GM12873 (cell line): ENCODE data around the gene CTRB2.

Source experiments
- CTCF ChIP-seq: IDR thresholded peaks from 2 replicates; pipeline ENCODE4 v1.5.1; 2012; ENCODE audit warnings: low read depth, mild to moderate bottlenecking, moderate library complexity, low read length, control low read depth; ENCODE audit not compliant: insufficient read depth; ENCODE audit errors: missing control alignments

Gene CTRB2

GRCh38 chr16:75172578-75172977 lies 34.4 kb downstream of the CTRB2 start:
- TF ChIP-seq CTCF: no peak

- no peak for TF ChIP-seq CTCF
Observed at GRCh38 chr16:75169899-75170405, 37.0 kb downstream of the CTRB2 start.

- TF ChIP-seq CTCF: no peak
Observed at GRCh38 chr16:75160386-75160785, 46.6 kb downstream of the CTRB2 start.
